DOHH2 (cell line): Measurements from ENCODE around the gene COL4A4.

ENCODE experiments used
- CTCF ChIP-seq: fragments of 200-600 bp; sonication (generic); IDR thresholded peaks from one replicate; pipeline ENCODE4 v1.5.1; 2014; ENCODE audit warnings: antibody characterized with exemption, mild to moderate bottlenecking, low read depth, low read length; ENCODE audit not compliant: poor library complexity, severe bottlenecking
- EZH2phosphoT487 ChIP-seq: fragments of 200-600 bp; sonication (generic); IDR thresholded peaks from 2 replicates; pipeline ENCODE4 v1.6.1; 2017; ENCODE audit warnings: borderline replicate concordance, mild to moderate bottlenecking, antibody characterized with exemption, low read length, moderate library complexity, mixed read lengths

GRCh38 chr2:226973816-226974215, 190.2 kb downstream of the COL4A4 start:
- TF ChIP-seq CTCF (no peak), EZH2phosphoT487 (no peak)
